ENCODE measurements around the gene TARP.

DNA sequence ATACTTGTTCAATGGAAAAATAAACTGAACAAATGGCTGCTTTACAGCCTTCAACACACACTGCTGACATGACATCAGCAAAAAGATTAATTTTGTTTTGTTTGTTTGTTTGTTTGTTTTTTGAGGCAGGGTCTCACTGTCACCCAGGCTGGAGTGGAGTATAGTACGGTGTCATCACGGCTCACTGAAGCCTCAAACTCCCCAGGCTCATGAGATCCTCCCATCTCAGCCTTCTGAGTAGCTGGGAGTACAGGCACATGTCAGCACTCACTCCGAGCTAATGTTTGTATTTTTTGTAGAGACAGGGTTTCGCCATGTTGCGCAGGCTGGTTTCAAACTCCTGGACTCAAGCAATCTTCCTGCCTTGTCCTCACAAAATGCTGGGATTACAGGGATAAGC is 10.9 kb downstream of the TARP start:
- no peak for TF ChIP-seq SIN3A (IDR thresholded peaks at IDR 0.05; ENCODE audit: low read depth)
- TF ChIP-seq, protein P1, sequence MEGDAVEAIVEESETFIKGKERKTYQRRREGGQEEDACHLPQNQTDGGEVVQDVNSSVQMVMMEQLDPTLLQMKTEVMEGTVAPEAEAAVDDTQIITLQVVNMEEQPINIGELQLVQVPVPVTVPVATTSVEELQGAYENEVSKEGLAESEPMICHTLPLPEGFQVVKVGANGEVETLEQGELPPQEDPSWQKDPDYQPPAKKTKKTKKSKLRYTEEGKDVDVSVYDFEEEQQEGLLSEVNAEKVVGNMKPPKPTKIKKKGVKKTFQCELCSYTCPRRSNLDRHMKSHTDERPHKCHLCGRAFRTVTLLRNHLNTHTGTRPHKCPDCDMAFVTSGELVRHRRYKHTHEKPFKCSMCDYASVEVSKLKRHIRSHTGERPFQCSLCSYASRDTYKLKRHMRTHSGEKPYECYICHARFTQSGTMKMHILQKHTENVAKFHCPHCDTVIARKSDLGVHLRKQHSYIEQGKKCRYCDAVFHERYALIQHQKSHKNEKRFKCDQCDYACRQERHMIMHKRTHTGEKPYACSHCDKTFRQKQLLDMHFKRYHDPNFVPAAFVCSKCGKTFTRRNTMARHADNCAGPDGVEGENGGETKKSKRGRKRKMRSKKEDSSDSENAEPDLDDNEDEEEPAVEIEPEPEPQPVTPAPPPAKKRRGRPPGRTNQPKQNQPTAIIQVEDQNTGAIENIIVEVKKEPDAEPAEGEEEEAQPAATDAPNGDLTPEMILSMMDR (IDR thresholded peaks at IDR 0.05 in 2 of 3, conservative IDR thresholded peaks at IDR 0.05 in 1 of 3; ENCODE audit: borderline replicate concordance in 1 of 3, insufficient read depth in 1 of 3, low read depth in 2 of 3, low read length in 2 of 3) = no peak
- no peak for TF ChIP-seq POLR2A (IDR thresholded peaks at IDR 0.05; ENCODE audit: borderline replicate concordance, extremely low read depth, insufficient read depth, insufficient read length)
- no peak for TF ChIP-seq YY1 (IDR thresholded peaks at IDR 0.05; ENCODE audit: extremely low read depth, insufficient replicate concordance, low read depth, low read length)
- TF ChIP-seq JUND (IDR thresholded peaks at IDR 0.05) = no peak
- TF ChIP-seq SP1 (IDR thresholded peaks at IDR 0.05; ENCODE audit: low read depth) = no peak
- TF ChIP-seq, protein P2, sequence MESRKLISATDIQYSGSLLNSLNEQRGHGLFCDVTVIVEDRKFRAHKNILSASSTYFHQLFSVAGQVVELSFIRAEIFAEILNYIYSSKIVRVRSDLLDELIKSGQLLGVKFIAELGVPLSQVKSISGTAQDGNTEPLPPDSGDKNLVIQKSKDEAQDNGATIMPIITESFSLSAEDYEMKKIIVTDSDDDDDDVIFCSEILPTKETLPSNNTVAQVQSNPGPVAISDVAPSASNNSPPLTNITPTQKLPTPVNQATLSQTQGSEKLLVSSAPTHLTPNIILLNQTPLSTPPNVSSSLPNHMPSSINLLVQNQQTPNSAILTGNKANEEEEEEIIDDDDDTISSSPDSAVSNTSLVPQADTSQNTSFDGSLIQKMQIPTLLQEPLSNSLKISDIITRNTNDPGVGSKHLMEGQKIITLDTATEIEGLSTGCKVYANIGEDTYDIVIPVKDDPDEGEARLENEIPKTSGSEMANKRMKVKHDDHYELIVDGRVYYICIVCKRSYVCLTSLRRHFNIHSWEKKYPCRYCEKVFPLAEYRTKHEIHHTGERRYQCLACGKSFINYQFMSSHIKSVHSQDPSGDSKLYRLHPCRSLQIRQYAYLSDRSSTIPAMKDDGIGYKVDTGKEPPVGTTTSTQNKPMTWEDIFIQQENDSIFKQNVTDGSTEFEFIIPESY (IDR thresholded peaks at IDR 0.05; ENCODE audit: extremely low read depth, insufficient replicate concordance, low read length) = no peak
